Effector CD4-positive, alpha-beta T cell (primary cell): Measurements from ENCODE around the gene SF3B1.
A peak's percentile ranks its signal among the peaks of the same experiment; 100 is the strongest.
"Not testable (repeated sequence)": the region's sequence is repeated elsewhere in the genome, so short reads cannot be mapped to it uniquely, and the experiment has no call there.

Experiments used
- DNase-seq: peaks from one replicate; pipeline ENCODE4 v3.0.0-alpha.2; 2020

The SF3B1 gene

GRCh38 chr2:197379308-197379917, 55.4 kb downstream of the SF3B1 start:
- DNase-seq, result not testable (repeated sequence)

GRCh38 chr2:197378494-197379307, 56.1 kb downstream of the SF3B1 start:
- DNase-seq, result peak; percentile 50

- DNase-seq, result no peak
Observed at GRCh38 chr2:197378086-197378485, 56.7 kb downstream of the SF3B1 start.

GRCh38 chr2:197377670-197378069, 57.2 kb downstream of the SF3B1 start:
- no peak for DNase-seq

- no peak for DNase-seq
Observed at GRCh38 chr2:197372592-197372991, 62.2 kb downstream of the SF3B1 start.

GRCh38 chr2:197370664-197371063, 64.2 kb downstream of the SF3B1 start:
- not testable (repeated sequence) for DNase-seq

- DNase-seq, result no peak
Observed at GRCh38 chr2:197369933-197370320, 64.9 kb downstream of the SF3B1 start.

- DNase-seq, result no peak
Observed at GRCh38 chr2:197369228-197369932, 65.4 kb downstream of the SF3B1 start.

- DNase-seq, result no peak
Observed at GRCh38 chr2:197368412-197368811, 66.4 kb downstream of the SF3B1 start.

- DNase-seq, result no peak
Observed at GRCh38 chr2:197363998-197364397, 70.8 kb downstream of the SF3B1 start.

GRCh38 chr2:197360744-197361156, 74.1 kb downstream of the SF3B1 start:
- DNase-seq, result no peak

- no peak for DNase-seq
Observed at GRCh38 chr2:197359859-197360258, 75.0 kb downstream of the SF3B1 start.

- no peak for DNase-seq
Observed at GRCh38 chr2:197358931-197359330, 75.9 kb downstream of the SF3B1 start.

GRCh38 chr2:197357986-197358385, 76.8 kb downstream of the SF3B1 start:
- DNase-seq, result no peak

- no peak for DNase-seq
Observed at GRCh38 chr2:197356136-197356535, 78.7 kb downstream of the SF3B1 start.

GRCh38 chr2:197354169-197354558, 80.7 kb downstream of the SF3B1 start:
- no peak for DNase-seq

- no peak for DNase-seq
Observed at GRCh38 chr2:197353393-197354168, 81.2 kb downstream of the SF3B1 start.

GRCh38 chr2:197349699-197350098, 85.1 kb downstream of the SF3B1 start:
- no peak for DNase-seq

GRCh38 chr2:197348721-197349360, 86.0 kb downstream of the SF3B1 start:
- DNase-seq, result no peak

GRCh38 chr2:197345846-197346370, 88.9 kb downstream of the SF3B1 start:
- no peak for DNase-seq

GRCh38 chr2:197343968-197344367, 90.9 kb downstream of the SF3B1 start:
- not testable (repeated sequence) for DNase-seq

GRCh38 chr2:197340591-197340990, 94.2 kb downstream of the SF3B1 start:
- no peak for DNase-seq
